Measurements from ENCODE around the gene WDPCP. TPM values are rescaled to one million over a fixed set of nuclear protein-coding genes. Genes with fewer than 3 reads are reported as not detected.

The WDPCP gene
- total RNA-seq, 3 donors from 2014 or later, result 5.3 to 15.4 (median 7.5) TPM

GRCh38 chr2:63522950-63523349, 65.3 kb downstream of the WDPCP start:
- no peak for TF ChIP-seq CTCF (IDR thresholded peaks at IDR 0.05)
- intact Hi-C loops (cut with DNase I, micrococcal nuclease), result no loop called here
- H3K4me1 ChIP-seq (ENCODE audit: low read depth), result no peaks in the 10 kb centered on the region
- no peak overlapping the region for H3K4me3 ChIP-seq
- ATAC-seq, result no peak
- no peaks in the 10 kb centered on the region for H3K36me3 ChIP-seq (ENCODE audit: low read depth)
- peaks cover 29% of the 10 kb centered on the region for H3K9me3 ChIP-seq
- no peak for DNase-seq

DNA sequence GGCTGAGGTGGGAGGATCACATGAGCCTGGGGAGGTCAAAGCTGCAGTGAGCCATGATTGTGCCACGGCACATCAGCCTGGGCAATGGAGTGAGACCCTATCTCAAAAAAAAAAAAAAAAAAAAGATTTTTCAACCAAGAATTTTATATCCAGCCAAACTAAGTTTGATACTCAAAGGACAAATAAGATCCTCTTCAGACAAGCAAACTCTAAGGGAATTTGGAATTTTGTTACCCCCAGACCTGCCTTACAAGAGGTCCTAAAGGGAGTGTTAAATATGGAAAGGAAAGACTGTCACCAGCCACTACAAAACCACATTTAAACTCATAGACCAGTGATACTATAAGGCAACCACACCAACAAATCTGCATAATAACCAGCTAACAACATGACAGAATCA, 67.5 kb downstream of the WDPCP start:
- Histone ChIP-seq H3K4me3 (no peak overlapping the region), H3K4me1 (ENCODE audit: low read depth) (no peaks in the 10 kb centered on the region), H3K9me3 (peaks cover 29% of the 10 kb centered on the region), H3K36me3 (ENCODE audit: low read depth) (no peaks in the 10 kb centered on the region)
- DNase-seq (no peak), ATAC-seq (no peak)
- no peak for TF ChIP-seq CTCF (IDR thresholded peaks at IDR 0.05)
- intact Hi-C loops (cut with DNase I, micrococcal nuclease), result no loop called here

DNA sequence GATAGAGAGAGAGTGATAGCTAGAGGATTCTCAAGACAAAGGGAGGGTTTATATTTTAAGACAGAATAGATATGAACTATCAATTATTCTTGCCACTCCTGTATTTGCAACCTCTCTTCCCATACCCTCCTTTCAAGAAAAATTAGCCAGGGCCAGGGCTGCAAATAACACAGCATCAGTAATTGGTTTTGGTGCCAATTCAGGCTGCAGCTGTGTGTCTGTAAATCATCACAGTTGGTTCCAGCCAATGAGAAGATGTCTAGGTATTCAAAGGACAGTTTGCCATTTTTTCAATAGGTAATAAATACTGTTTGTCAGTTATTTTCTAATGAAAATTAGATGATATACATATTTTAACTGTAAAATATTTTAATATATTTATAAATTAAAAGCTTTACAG, 73.5 kb downstream of the WDPCP start:
- Histone ChIP-seq H3K4me1 (ENCODE audit: low read depth) (no peaks in the 10 kb centered on the region), H3K4me3 (no peak overlapping the region), H3K36me3 (ENCODE audit: low read depth) (no peaks in the 10 kb centered on the region), H3K9me3 (peaks cover 16% of the 10 kb centered on the region)
- DNase-seq, result no peak
- intact Hi-C loops (cut with DNase I, micrococcal nuclease), result no loop called here
- no peak for ATAC-seq
- TF ChIP-seq CTCF (IDR thresholded peaks at IDR 0.05), result no peak

DNA sequence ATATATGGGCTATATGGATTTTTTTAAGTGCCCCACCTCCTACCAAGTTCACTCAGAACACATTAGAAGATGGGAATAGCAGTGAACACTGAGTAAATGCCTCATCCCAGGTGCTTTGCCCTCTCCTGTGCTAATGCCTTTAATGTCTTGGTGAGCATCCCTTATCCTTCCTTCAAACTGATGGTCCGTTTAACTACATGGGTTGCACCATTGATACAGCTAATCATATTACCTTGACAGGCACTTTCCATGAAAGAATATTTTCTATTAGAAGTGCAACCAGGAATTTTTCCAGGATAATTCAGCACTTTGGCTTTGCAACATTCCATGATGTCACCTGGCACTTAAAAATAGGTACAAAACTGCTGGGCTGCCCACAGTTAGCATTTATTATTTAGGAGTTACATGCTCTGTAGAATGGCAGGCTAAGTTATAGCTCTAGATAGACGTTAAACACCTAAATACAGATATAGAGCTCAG, 74.0 kb downstream of the WDPCP start:
- DNase-seq (no peak), ATAC-seq (no peak)
- intact Hi-C loops (cut with DNase I, micrococcal nuclease), result no loop called here

DNA sequence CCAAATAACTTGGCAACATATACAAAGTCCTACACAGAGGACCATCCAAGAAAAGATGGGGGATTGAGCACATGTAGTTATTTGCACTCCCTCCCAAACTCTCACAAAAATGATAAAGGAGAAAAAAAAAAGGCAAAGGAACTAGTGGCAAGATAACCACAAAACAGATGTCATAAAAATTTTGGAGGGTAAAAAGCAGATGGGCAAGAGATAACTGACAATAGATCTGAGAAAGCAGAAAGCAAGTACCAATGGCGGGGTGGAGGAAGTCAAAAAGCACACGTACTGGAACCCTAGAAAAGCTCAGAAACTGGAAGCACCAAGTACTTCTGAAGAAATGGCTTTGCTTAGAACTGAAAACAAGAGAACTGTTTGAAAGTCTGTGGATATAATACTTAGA, 82.0 kb downstream of the WDPCP start:
- no peak for ATAC-seq
- no peak for DNase-seq
- Histone ChIP-seq H3K4me3 (no peak overlapping the region), H3K36me3 (ENCODE audit: low read depth) (no peaks in the 10 kb centered on the region), H3K4me1 (ENCODE audit: low read depth) (no peaks in the 10 kb centered on the region), H3K9me3 (peaks cover 7% of the 10 kb centered on the region)
- intact Hi-C loops (cut with DNase I, micrococcal nuclease), result no loop called here
- no peak for TF ChIP-seq CTCF (IDR thresholded peaks at IDR 0.05)

More for the DNA sequence above, 74.0 kb downstream of the WDPCP start:
- Histone ChIP-seq H3K4me3 (no peak overlapping the region), H3K4me1 (ENCODE audit: low read depth) (no peaks in the 10 kb centered on the region), H3K9me3 (peaks cover 13% of the 10 kb centered on the region), H3K36me3 (ENCODE audit: low read depth) (no peaks in the 10 kb centered on the region)
- no peak for TF ChIP-seq CTCF (IDR thresholded peaks at IDR 0.05)

GRCh38 chr2:63503818-63504217, 84.5 kb downstream of the WDPCP start:
- intact Hi-C loops (cut with DNase I, micrococcal nuclease), result no loop called here
- no peaks in the 10 kb centered on the region for H3K36me3 ChIP-seq (ENCODE audit: low read depth)
- no peaks in the 10 kb centered on the region for H3K9me3 ChIP-seq
- TF ChIP-seq CTCF (IDR thresholded peaks at IDR 0.05), result no peak
- H3K4me1 ChIP-seq (ENCODE audit: low read depth), result no peaks in the 10 kb centered on the region
- ATAC-seq (no peak), DNase-seq (no peak)
- no peak overlapping the region for H3K4me3 ChIP-seq

All from mucosa of descending colon (tissue), 3 donors.